Umbilical cord (tissue), 2 donors: ENCODE measurements around the gene SCMH1. TPM values are rescaled to one million over a fixed set of nuclear protein-coding genes. Genes with fewer than 3 reads are reported as not detected.

Experiments used
- DNase-seq: peaks from one replicate; pipeline ENCODE4 v3.0.0-alpha.2; 2015; ENCODE audit warnings: low spot score
- total RNA-seq: library from RNA; depleted of rRNA; stranded (reverse); fragments of >200 nt; gene quantifications from one replicate; pipeline ENCODE4 v1.2.3, GENCODE V29; 2014; ENCODE audit warnings: low replicate concordance; ENCODE audit not compliant: insufficient read depth

Gene SCMH1
- total RNA-seq, 1 donor from 2014 or later = 120 TPM

- DNase-seq = no peak
These were observed 141.9 kb downstream of the SCMH1 start for GRCh38 chr1:41100170-41100569.

DNA sequence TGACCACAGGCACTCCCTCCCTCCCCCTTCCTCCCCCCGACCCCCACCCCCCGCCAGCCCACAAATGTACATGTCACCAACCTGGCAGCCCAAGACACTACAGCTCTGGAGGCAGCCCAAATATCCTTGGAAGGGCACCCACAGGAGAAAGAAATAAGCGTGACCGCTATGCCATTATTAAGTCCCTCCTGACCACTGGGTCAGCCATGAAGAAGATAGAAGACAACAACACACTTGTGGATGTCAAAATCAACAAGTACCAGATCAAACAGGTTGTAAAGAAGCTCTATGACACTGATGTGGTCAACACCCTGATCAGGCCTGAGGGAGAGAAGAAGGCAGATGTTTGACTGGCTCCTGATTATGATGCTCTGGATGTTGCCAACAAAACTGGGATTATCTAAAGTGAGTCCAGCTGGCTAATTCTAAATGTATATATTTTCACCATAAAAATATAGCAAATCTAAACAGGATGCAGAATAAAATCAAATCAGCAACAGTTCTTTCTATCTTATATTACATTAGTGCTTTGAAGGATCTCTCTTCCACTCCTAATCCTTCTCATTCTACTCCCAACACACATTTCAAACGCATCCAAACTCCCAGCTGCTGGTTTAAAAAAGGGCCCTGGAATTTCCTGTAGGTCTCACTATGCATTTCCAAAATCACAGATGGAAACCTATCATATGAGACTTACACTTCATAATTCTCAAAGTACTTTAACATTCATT is 143.2 kb downstream of the SCMH1 start:
- no peak for DNase-seq

DNA sequence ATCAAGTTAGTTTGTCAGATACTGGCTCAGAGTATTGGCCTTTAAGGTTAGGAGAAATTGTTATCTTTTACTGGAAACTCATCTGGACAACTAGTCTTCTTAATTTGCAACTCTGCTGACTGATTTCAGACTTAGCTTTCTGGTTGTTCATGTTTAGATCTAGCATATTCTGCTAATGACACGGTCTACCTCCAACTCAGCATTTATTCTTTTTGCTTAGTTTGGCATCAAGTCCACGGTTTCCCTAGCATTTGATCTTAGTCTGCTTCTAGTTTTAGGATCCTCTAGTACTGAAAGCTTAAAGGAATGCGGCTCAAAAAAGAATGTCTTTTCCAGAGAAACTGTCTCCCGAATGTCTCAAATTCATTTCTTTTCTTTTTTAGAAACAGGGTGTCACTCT is 145.0 kb downstream of the SCMH1 start:
- no peak for DNase-seq

- no peak for DNase-seq
These were observed 148.3 kb downstream of the SCMH1 start for GRCh38 chr1:41093826-41094225.

- DNase-seq = no peak
These were observed 155.2 kb downstream of the SCMH1 start for GRCh38 chr1:41086921-41087320.

DNA sequence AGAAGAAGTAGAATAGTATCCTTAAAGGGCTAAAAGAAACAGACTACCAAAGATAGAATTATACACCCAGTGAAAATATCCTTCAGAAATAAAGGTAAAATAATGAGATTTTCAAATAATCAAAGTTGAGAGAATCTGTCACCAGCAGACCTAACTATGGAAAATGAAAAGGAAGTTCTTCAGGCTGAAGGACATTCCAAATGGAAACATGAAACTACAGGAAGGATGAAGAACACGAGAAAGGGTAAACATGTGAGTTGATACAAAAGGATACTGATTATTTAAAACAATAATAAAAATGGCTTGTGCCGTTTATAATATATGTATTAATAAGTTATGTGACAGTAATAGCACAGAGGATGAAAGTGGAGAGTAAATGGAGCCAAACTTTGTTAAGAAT is 163.5 kb downstream of the SCMH1 start:
- no peak for DNase-seq

DNA sequence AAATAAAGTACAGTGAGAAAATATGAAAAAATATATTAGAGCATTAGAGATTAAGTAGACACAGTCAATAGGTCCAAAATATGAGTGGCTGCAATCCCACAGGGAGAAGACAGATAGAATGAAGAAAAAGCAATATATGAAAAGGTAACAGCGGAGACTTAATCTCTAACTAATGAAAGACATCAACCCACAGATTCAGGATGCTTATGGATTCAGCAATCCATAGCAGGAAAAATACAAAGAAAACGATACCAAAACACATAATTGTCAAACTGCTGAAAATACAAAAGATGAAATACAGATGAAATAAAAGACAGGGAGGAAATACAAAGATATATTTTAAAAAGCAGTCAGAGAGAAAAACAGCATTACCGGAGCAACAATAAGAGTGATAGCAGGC is 163.9 kb downstream of the SCMH1 start:
- DNase-seq = no peak

- DNase-seq = no peak
These were observed 168.1 kb downstream of the SCMH1 start for GRCh38 chr1:41073971-41074370.

GRCh38 chr1:41072051-41072450 is 170.1 kb downstream of the SCMH1 start:
- no peak for DNase-seq

- DNase-seq = no peak
These were observed 185.2 kb downstream of the SCMH1 start for GRCh38 chr1:41056907-41057306.

DNA sequence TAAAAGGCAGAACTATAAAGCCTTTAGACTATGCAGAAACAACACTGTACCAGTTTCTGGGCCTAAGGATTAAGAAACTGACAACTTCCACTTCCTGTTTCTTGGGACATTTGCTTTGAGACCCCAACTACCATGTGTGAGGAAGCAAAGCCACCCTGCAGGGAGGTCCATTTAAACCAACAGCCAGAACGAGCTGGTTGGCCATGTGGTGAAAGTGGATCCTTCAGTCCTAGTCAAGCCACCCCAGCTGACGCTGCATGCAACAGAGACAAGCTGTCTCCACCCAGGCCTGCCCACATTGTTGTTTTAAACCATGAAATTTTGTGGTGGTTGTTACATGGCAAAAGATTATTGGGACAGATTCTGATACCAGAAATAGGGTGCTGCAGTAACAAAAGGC is 188.8 kb downstream of the SCMH1 start:
- DNase-seq = peak; percentile 8

GRCh38 chr1:41051022-41051421 is 191.1 kb downstream of the SCMH1 start:
- no peak for DNase-seq

- no peak for DNase-seq
These were observed 193.6 kb downstream of the SCMH1 start for GRCh38 chr1:41048540-41048939.

- DNase-seq = no peak
These were observed 195.7 kb downstream of the SCMH1 start for GRCh38 chr1:41046347-41046775.

- peak; percentile 26 for DNase-seq
These were observed 196.4 kb downstream of the SCMH1 start for GRCh38 chr1:41045740-41046139.

GRCh38 chr1:41044187-41044586 is 197.9 kb downstream of the SCMH1 start:
- DNase-seq = no peak

- no peak for DNase-seq
These were observed 200.4 kb downstream of the SCMH1 start for GRCh38 chr1:41041614-41042270.

GRCh38 chr1:41038110-41038509 is 204.0 kb downstream of the SCMH1 start:
- DNase-seq = no peak

- DNase-seq = no peak
These were observed 204.8 kb downstream of the SCMH1 start for GRCh38 chr1:41037116-41037903.

- DNase-seq = no peak
These were observed 208.8 kb downstream of the SCMH1 start for GRCh38 chr1:41033272-41033671.

DNA sequence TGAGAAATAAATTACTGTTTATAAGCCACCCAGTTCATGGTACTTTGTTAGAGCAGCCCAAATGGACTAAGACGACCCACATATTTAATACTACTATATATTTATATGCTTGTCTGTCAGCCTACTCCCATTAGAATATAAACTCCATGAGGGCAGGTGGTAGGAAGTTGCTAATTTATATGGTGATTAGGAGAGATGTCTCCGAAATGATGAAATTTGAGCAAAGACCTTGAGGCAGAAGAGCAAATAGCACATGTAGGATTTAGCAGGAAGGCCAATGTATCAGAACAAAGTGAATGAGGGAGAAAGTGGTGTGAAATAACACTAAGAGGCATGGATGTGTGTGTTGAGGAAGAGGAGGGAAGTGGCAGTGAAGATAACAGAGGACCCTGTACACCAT is 210.0 kb downstream of the SCMH1 start:
- no peak for DNase-seq

- no peak for DNase-seq
These were observed 211.1 kb downstream of the SCMH1 start for GRCh38 chr1:41030872-41031616.
